T-cell (primary cell): ENCODE measurements around the gene TBC1D22A. TPM values are rescaled to one million over a fixed set of nuclear protein-coding genes. Genes with fewer than 3 reads are reported as not detected.

Source experiments
- ATAC-seq, 4 experiments: fragments of 200-7000 bp in 3 of 4; fragments of 150-1000 bp in 1 of 4; cut with Tn5 transposase; replicated peaks in 1 of 4; 1 replicate in 3 of 4; 2 replicates in 1 of 4; pipeline ENCODE4 v1.10.0; 2021; ENCODE audit warnings: moderate library complexity in 3 of 4, mild to moderate bottlenecking in 2 of 4, moderate number of reproducible peaks in 1 of 4
- CTCF ChIA-PET, 2 donors: fragments of 300-600 bp; sonication (Branson Sonifier 250); formaldehyde crosslinking; loops; one replicate each; lab custom pipeline; 2022; ENCODE audit warnings: antibody characterized with exemption in 2 of 2; lab: Charles Lee
- POLR2A ChIA-PET, 2 donors: fragments of 300-600 bp; sonication (Branson Sonifier 250); formaldehyde crosslinking; loops; one replicate each; lab custom pipeline; 2022; ENCODE audit warnings: antibody characterized with exemption in 2 of 2; lab: Charles Lee
- DNase-seq, 35 experiments: peaks; one replicate each; pipeline versions ENCODE4 v3.0.0 to v3.0.0-alpha.2; 2013 to 2023
- H3K27ac ChIP-seq: one replicate; pipeline ENCODE4 v1.5.1; 2013; ENCODE audit warnings: low read length
- H3K27me3 ChIP-seq, 2 experiments: replicated peaks in 1 of 2; 1 replicate in 1 of 2; 2 replicates in 1 of 2; pipeline versions ENCODE4 v1.6.1 to v1.7.0; 2013; ENCODE audit warnings: low read length in 1 of 2, mixed read lengths in 1 of 2; ENCODE audit not compliant: control insufficient read depth in 2 of 2, insufficient read depth in 2 of 2; ENCODE audit errors: extremely low read depth in 1 of 2
- H3K36me3 ChIP-seq, 2 donors: 1 replicate in 1 of 2; 2 replicates in 1 of 2; pipeline versions ENCODE4 v1.6.1 to v1.7.0; 2013; ENCODE audit warnings: low read length in 1 of 2; ENCODE audit not compliant: control insufficient read depth in 2 of 2, insufficient read depth in 1 of 2; ENCODE audit errors: extremely low read depth in 1 of 2
- H3K4me1 ChIP-seq, 2 experiments: 1 replicate in 1 of 2; 2 replicates in 1 of 2; pipeline versions ENCODE4 v1.6.1 to v1.7.0; 2013; ENCODE audit warnings: low read length in 2 of 2, mixed read lengths in 1 of 2; ENCODE audit not compliant: insufficient read depth in 2 of 2, control insufficient read depth in 1 of 2; ENCODE audit errors: extremely low read depth in 1 of 2
- H3K4me3 ChIP-seq, 2 donors: 1 replicate in 1 of 2; 2 replicates in 1 of 2; pipeline versions ENCODE4 v1.5.1 to v1.7.0; 2013; ENCODE audit warnings: mild to moderate bottlenecking in 2 of 2, low read length in 1 of 2, moderate library complexity in 1 of 2; ENCODE audit not compliant: control insufficient read depth in 1 of 2; ENCODE audit errors: extremely low read depth in 1 of 2
- H3K9me3 ChIP-seq: 2 replicates; pipeline ENCODE4 v1.7.0; 2013
- H3K27ac Mint-ChIP-seq, 2 donors: one replicate each; pipeline ENCODE4 v1.8.0; 2020 to 2021; ENCODE audit warnings: mild to moderate bottlenecking in 2 of 2, mixed read lengths in 2 of 2
- H3K27me3 Mint-ChIP-seq, 2 donors: one replicate each; pipeline ENCODE4 v1.8.0; 2021 to 2022; ENCODE audit warnings: mixed read lengths in 2 of 2
- H3K36me3 Mint-ChIP-seq: one replicate; pipeline ENCODE4 v1.8.0; 2021; ENCODE audit warnings: mixed read lengths
- H3K4me1 Mint-ChIP-seq, 3 donors: one replicate each; pipeline ENCODE4 v1.8.0; 2020 to 2022; ENCODE audit warnings: mixed read lengths in 3 of 3, mild to moderate bottlenecking in 1 of 3
- H3K4me3 Mint-ChIP-seq, 3 donors: one replicate each; pipeline ENCODE4 v1.8.0; 2020 to 2022; ENCODE audit warnings: mild to moderate bottlenecking in 3 of 3, mixed read lengths in 3 of 3, moderate library complexity in 3 of 3
- H3K9me3 Mint-ChIP-seq, 3 donors: one replicate each; pipeline ENCODE4 v1.8.0; 2020 to 2022; ENCODE audit warnings: mixed read lengths in 3 of 3
- WGBS: methylation state at CpG from one replicate; pipeline ENCODE4 v1.1.5; 2013; ENCODE audit warnings: missing lambda C conversion rate; ENCODE audit not compliant: insufficient coverage; 5-methylcytosine and 5-hydroxymethylcytosine counted together
- total RNA-seq, 35 experiments: library from RNA in 6 of 35; stranded (reverse) in 6 of 35; fragments of 120-200 nt in 1 of 35; gene quantifications; one replicate each; pipeline versions ENCODE4 v1.2.1 to v1.2.4 and lab custom pipeline; 2013 to 2026

The TBC1D22A gene
- total RNA-seq, 5 donors from 2014 or later (not counting 1 experiment from before 2014, with no cell fraction given): 38.3 to 67.8 (median 57.7) TPM

- no peak overlapping the region for H3K4me3 Mint-ChIP-seq
- ChIA-PET POLR2A (no interaction called here), CTCF (no interaction called here)
- Histone ChIP-seq H3K4me3 (no peak overlapping the region), H3K9me3 (no peaks in the 10 kb centered on the region), H3K27ac (no peak overlapping the region), H3K27me3 (no peaks in the 10 kb centered on the region), H3K36me3 (peaks cover 2 to 16% of the 10 kb centered on the region in 2 donors), H3K4me1 (peaks cover 0 to 4% of the 10 kb centered on the region in 2 experiments)
- H3K36me3 Mint-ChIP-seq: peaks cover 37% of the 10 kb centered on the region
- ATAC-seq: peak in 1 of 4 experiments; percentile 35
- no peaks in the 10 kb centered on the region for H3K27me3 Mint-ChIP-seq
- DNase-seq: peak in 3 of 35 experiments; percentile 11 to 32 (median 26)
- H3K27ac Mint-ChIP-seq: peak overlapping the region in 1 of 2 donors; percentile 8
- WGBS: 88% methylated on average over 14 of the region's 17 CpGs
- peaks cover 41 to 65% (median 56%) of the 10 kb centered on the region in 3 donors for H3K4me1 Mint-ChIP-seq
- H3K9me3 Mint-ChIP-seq: no peaks in the 10 kb centered on the region
These were observed 83.8 kb downstream of the TBC1D22A start for GRCh38 chr22:46846150-46846831.

DNA sequence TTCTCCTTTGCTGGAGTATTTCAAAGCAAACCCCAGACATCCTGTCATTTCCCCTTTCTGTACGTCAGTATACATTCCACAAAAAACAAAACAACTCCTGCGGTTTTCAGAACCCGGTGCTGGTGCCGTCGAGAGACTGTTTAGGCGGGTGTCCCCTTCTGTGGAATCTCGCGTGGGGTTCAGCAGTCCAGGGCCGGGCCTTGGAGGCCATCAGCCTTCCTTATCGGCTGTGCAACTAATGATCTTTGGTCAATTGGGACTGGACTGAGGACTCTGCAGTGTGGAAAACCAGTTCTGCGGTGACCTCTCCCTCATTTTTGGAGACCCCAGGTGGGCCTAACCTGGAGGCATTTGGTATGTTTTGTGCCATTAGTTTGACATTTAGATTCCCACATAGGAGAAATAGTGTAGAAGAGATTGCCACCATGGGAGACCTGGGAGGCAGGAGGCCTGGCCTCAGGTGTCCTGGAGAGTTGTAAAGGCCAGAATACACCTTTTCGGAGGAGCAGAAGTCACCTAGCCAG is 84.4 kb downstream of the TBC1D22A start:
- Histone ChIP-seq H3K27me3 (no peaks in the 10 kb centered on the region), H3K9me3 (no peaks in the 10 kb centered on the region), H3K27ac (no peak overlapping the region), H3K36me3 (peaks cover 5 to 19% of the 10 kb centered on the region in 2 donors), H3K4me1 (peaks cover 0 to 4% of the 10 kb centered on the region in 2 experiments), H3K4me3 (no peak overlapping the region)
- CTCF ChIA-PET: no interaction called here
- no peak overlapping the region for H3K4me3 Mint-ChIP-seq
- peaks cover 43 to 61% (median 53%) of the 10 kb centered on the region in 3 donors for H3K4me1 Mint-ChIP-seq
- peaks cover 39% of the 10 kb centered on the region for H3K36me3 Mint-ChIP-seq
- H3K27ac Mint-ChIP-seq: no peak overlapping the region
- WGBS: 89% methylated on average over 11 of the region's 12 CpGs
- H3K27me3 Mint-ChIP-seq: no peaks in the 10 kb centered on the region
- no peak for DNase-seq
- POLR2A ChIA-PET: no interaction called here
- no peak for ATAC-seq
- H3K9me3 Mint-ChIP-seq: no peaks in the 10 kb centered on the region

- ChIA-PET CTCF (no interaction called here), POLR2A (no interaction called here)
- no peak for ATAC-seq
- no peak overlapping the region for H3K4me3 Mint-ChIP-seq
- H3K9me3 Mint-ChIP-seq: no peaks in the 10 kb centered on the region
- Histone ChIP-seq H3K27ac (no peak overlapping the region), H3K36me3 (peaks cover 5 to 22% of the 10 kb centered on the region in 2 donors), H3K27me3 (no peaks in the 10 kb centered on the region), H3K4me3 (no peak overlapping the region), H3K4me1 (peaks cover 0 to 4% of the 10 kb centered on the region in 2 experiments), H3K9me3 (no peaks in the 10 kb centered on the region)
- no peak overlapping the region for H3K27ac Mint-ChIP-seq
- no peak for DNase-seq
- no peaks in the 10 kb centered on the region for H3K27me3 Mint-ChIP-seq
- H3K36me3 Mint-ChIP-seq: peaks cover 41% of the 10 kb centered on the region
- H3K4me1 Mint-ChIP-seq: peaks cover 37 to 58% (median 52%) of the 10 kb centered on the region in 3 donors
- 96% methylated on average over 7 of the region's 11 CpGs for WGBS
These were observed 85.7 kb downstream of the TBC1D22A start for GRCh38 chr22:46848197-46848596.

GRCh38 chr22:46849101-46849500 is 86.7 kb downstream of the TBC1D22A start:
- no peaks in the 10 kb centered on the region for H3K9me3 Mint-ChIP-seq
- Histone ChIP-seq H3K4me3 (no peak overlapping the region), H3K4me1 (peaks cover 0 to 5% of the 10 kb centered on the region in 2 experiments), H3K27ac (no peak overlapping the region), H3K27me3 (no peaks in the 10 kb centered on the region), H3K9me3 (no peaks in the 10 kb centered on the region), H3K36me3 (peaks cover 10 to 22% of the 10 kb centered on the region in 2 donors)
- ChIA-PET POLR2A (interaction anchor here in 1 of 2 donors (0.6 kb wide), 1 partner anchor 362 kb away, joined by 4 read pairs; no protein-coding TSS in a partner anchor), CTCF (no interaction called here)
- DNase-seq: no peak
- WGBS: 98% methylated on average over 6 of the region's 6 CpGs
- H3K4me1 Mint-ChIP-seq: peaks cover 42 to 55% (median 51%) of the 10 kb centered on the region in 3 donors
- no peak overlapping the region for H3K27ac Mint-ChIP-seq
- no peak overlapping the region for H3K4me3 Mint-ChIP-seq
- no peak for ATAC-seq
- H3K27me3 Mint-ChIP-seq: no peaks in the 10 kb centered on the region
- peaks cover 47% of the 10 kb centered on the region for H3K36me3 Mint-ChIP-seq

- 67% methylated on average over 4 of the region's 6 CpGs for WGBS
- Histone ChIP-seq H3K4me3 (no peak overlapping the region), H3K9me3 (no peaks in the 10 kb centered on the region), H3K27me3 (no peaks in the 10 kb centered on the region), H3K36me3 (peaks cover 10 to 22% of the 10 kb centered on the region in 2 donors), H3K4me1 (peaks cover 0 to 6% of the 10 kb centered on the region in 2 experiments), H3K27ac (no peak overlapping the region)
- ChIA-PET CTCF (no interaction called here), POLR2A (interaction anchor here in 1 of 2 donors (0.6 kb wide), 1 partner anchor 362 kb away, joined by 4 read pairs; no protein-coding TSS in a partner anchor)
- Mint-ChIP-seq H3K4me3 (no peak overlapping the region), H3K27ac (peak overlapping the region in 1 of 2 donors; percentile 16), H3K9me3 (no peaks in the 10 kb centered on the region), H3K36me3 (peaks cover 53% of the 10 kb centered on the region), H3K4me1 (peaks cover 43 to 54% (median 50%) of the 10 kb centered on the region in 3 donors), H3K27me3 (no peaks in the 10 kb centered on the region)
- ATAC-seq (no peak), DNase-seq (no peak)
These were observed 87.5 kb downstream of the TBC1D22A start for GRCh38 chr22:46849951-46850350.

- Mint-ChIP-seq H3K27me3 (no peaks in the 10 kb centered on the region), H3K4me1 (peaks cover 47 to 52% (median 48%) of the 10 kb centered on the region in 3 donors), H3K9me3 (no peaks in the 10 kb centered on the region), H3K4me3 (no peak overlapping the region), H3K36me3 (peaks cover 49% of the 10 kb centered on the region), H3K27ac (no peak overlapping the region)
- Histone ChIP-seq H3K27me3 (no peaks in the 10 kb centered on the region), H3K27ac (no peak overlapping the region), H3K36me3 (peaks cover 10 to 20% of the 10 kb centered on the region in 2 donors), H3K9me3 (no peaks in the 10 kb centered on the region), H3K4me3 (no peak overlapping the region), H3K4me1 (peaks cover 0 to 9% of the 10 kb centered on the region in 2 experiments)
- DNase-seq (no peak), ATAC-seq (no peak)
- CTCF ChIA-PET: no interaction called here
- WGBS: 97% methylated on average over 4 of the region's 9 CpGs
- POLR2A ChIA-PET: interaction anchor here in 1 of 2 donors (0.6 kb wide), 1 partner anchor 153 kb away, joined by 6 read pairs; no protein-coding TSS in a partner anchor
These were observed 88.9 kb downstream of the TBC1D22A start for GRCh38 chr22:46851311-46851710.
